Endodermal cell (in vitro differentiated cells): Measurements from ENCODE around the gene TJAP1. TPM values are rescaled to one million over a fixed set of nuclear protein-coding genes. Genes with fewer than 3 reads are reported as not detected.

ENCODE experiments used
- DNase-seq: peaks from one replicate; pipeline ENCODE4 v3.0.0-alpha.2; 2017
- H3K27ac ChIP-seq: 2 replicates; pipeline ENCODE4 v1.5.1; 2013; ENCODE audit warnings: mild to moderate bottlenecking, low read depth, low read length, moderate library complexity
- H3K27me3 ChIP-seq: 2 replicates; pipeline ENCODE4 v1.6.1; 2013; ENCODE audit warnings: mild to moderate bottlenecking, low read length, moderate library complexity; ENCODE audit not compliant: insufficient read depth, control insufficient read depth, poor library complexity, severe bottlenecking
- H3K36me3 ChIP-seq: 2 replicates; pipeline ENCODE4 v1.7.0; 2013; ENCODE audit warnings: mild to moderate bottlenecking, low read length, moderate library complexity; ENCODE audit not compliant: control insufficient read depth, insufficient read depth
- H3K4me1 ChIP-seq: one replicate; pipeline ENCODE4 v1.7.0; 2013; ENCODE audit warnings: low read length; ENCODE audit not compliant: control insufficient read depth, insufficient read depth
- H3K4me3 ChIP-seq: 2 replicates; pipeline ENCODE4 v1.5.1; 2013; ENCODE audit warnings: mild to moderate bottlenecking, low read length, moderate library complexity
- H3K9ac ChIP-seq: 2 replicates; pipeline ENCODE4 v1.6.1; 2013; ENCODE audit warnings: mild to moderate bottlenecking, low read length, moderate library complexity; ENCODE audit not compliant: poor library complexity, severe bottlenecking; ENCODE audit errors: extremely low read depth
- H3K9me3 ChIP-seq: 2 replicates; pipeline ENCODE4 v1.6.1; 2013; ENCODE audit warnings: mild to moderate bottlenecking, low read length, moderate library complexity; ENCODE audit not compliant: control insufficient read depth
- H3K27ac Mint-ChIP-seq: 2 replicates; pipeline ENCODE4 v1.8.0; 2020; ENCODE audit warnings: mixed read lengths
- H3K27me3 Mint-ChIP-seq: 2 replicates; pipeline ENCODE4 v1.8.0; 2021; ENCODE audit warnings: mild to moderate bottlenecking, mixed read lengths; ENCODE audit not compliant: insufficient read depth
- H3K36me3 Mint-ChIP-seq: 2 replicates; pipeline ENCODE4 v1.8.0; 2020; ENCODE audit warnings: low read depth, mixed read lengths
- H3K4me1 Mint-ChIP-seq: 2 replicates; pipeline ENCODE4 v1.8.0; 2020; ENCODE audit warnings: mixed read lengths
- H3K4me3 Mint-ChIP-seq: 2 replicates; pipeline ENCODE4 v1.8.0; 2020; ENCODE audit warnings: mild to moderate bottlenecking, moderate library complexity, mixed read lengths
- H3K9me3 Mint-ChIP-seq: 2 replicates; pipeline ENCODE4 v1.8.0; 2020; ENCODE audit warnings: mild to moderate bottlenecking, mixed read lengths
- CTCF ChIP-seq: fragments of 200-600 bp; sonication (generic); conservative IDR thresholded peaks from 2 replicates; pipeline ENCODE4 v1.5.0; 2021; ENCODE audit warnings: antibody characterized with exemption, mild to moderate bottlenecking
- WGBS, 2 experiments: methylation state at CpG; one replicate each; pipeline versions ENCODE4 v1.1.5 to v1.1.7; 2013; ENCODE audit warnings: missing lambda C conversion rate in 2 of 2, mixed read lengths in 1 of 2; ENCODE audit not compliant: insufficient coverage in 1 of 2, insufficient read length in 1 of 2; 5-methylcytosine and 5-hydroxymethylcytosine counted together
- long read RNA-seq, 4 experiments: library from polyadenylated mRNA in 2 of 4; library from RNA in 1 of 4; library from capped mRNA in 1 of 4; stranded (forward) in 3 of 4; unstranded in 1 of 4; transcript quantifications; one replicate each; pipeline ENCODE4 v2.0.0, GENCODE V29; 2020 to 2021; ENCODE audit warnings: inconsistent platforms in 1 of 4
- polyA plus RNA-seq, 2 experiments: library from polyadenylated mRNA; stranded (reverse); fragments of 50-300 nt; gene quantifications; one replicate each; pipeline ENCODE4 v1.2.3, GENCODE V29; 2013
- total RNA-seq, 2 donors: library from RNA; stranded (reverse); fragmentation: NEBNext Ultra II Directional in 1 of 2; extraction: Animal tissue kit (Norgen Biotek cat#: 25700) in 1 of 2; gene quantifications; 2 replicates in 1 of 2; 3 replicates in 1 of 2; pipeline ENCODE4 v1.2.1, GENCODE V29; 2021

Gene TJAP1
- total RNA-seq = 10 to 100 TPM; 44.3 to 50.2 TPM
- 42.1 TPM for polyA plus RNA-seq (2013, experiment 1 of 2)
- 33.3 TPM for polyA plus RNA-seq (2013, experiment 2 of 2)
- long read RNA-seq, experiment 1, partial matches to known transcripts = 5 of 11 reads
- long read RNA-seq, experiment 1, other reads (novel, unspliced or antisense) = 5 of 11 reads
- long read RNA-seq, experiment 2, transcript TJAP1-205 (10 exons, 2,665 nt) = major isoform, 17 of 51 reads
- long read RNA-seq, experiment 2, partial matches to known transcripts = 4 of 51 reads
- long read RNA-seq, experiment 2, other reads (novel, unspliced or antisense) = 28 of 51 reads
- long read RNA-seq, experiment 3, transcript TJAP1-201 (10 exons, 2,720 nt) = minor isoform, 6 of 125 reads
- long read RNA-seq, experiment 3, transcript TJAP1-205 (10 exons, 2,665 nt) = major isoform, 29 of 125 reads
- long read RNA-seq, experiment 3, partial matches to known transcripts = 6 of 125 reads
- long read RNA-seq, experiment 3, other reads (novel, unspliced or antisense) = 80 of 125 reads
- long read RNA-seq, experiment 4, partial matches to known transcripts = 1 of 7 reads
- long read RNA-seq, experiment 4, other reads (novel, unspliced or antisense) = 5 of 7 reads

GRCh38 chr6:43477235-43478007, at the start of gene TJAP1:
Gene TJAP1 (plus strand): TSS chr6:43477570. CDS start chr6:43499002, 21,432 bp downstream.
- H3K27ac ChIP-seq = peak within 1 kb of the TSS; percentile 60
- 5 to 27% methylated on average over 6 to 34 of the region's 34 CpGs for WGBS, 2 experiments
- H3K4me1 ChIP-seq = peaks cover 5% of the 10 kb centered on the region

GRCh38 chr6:43428112-43428570, 49.2 kb upstream of the TJAP1 start:
- TF ChIP-seq CTCF = no peak
- H3K4me1 Mint-ChIP-seq = peaks cover 10% of the 10 kb centered on the region
- WGBS, 2 experiments = 25 to 33% methylated on average over 9 to 12 of the region's 12 CpGs
- H3K9me3 ChIP-seq = peaks cover 12% of the 10 kb centered on the region
- no peaks in the 10 kb centered on the region for H3K4me1 ChIP-seq
- no peaks in the 10 kb centered on the region for H3K27me3 ChIP-seq
- peaks cover 10% of the 10 kb centered on the region for H3K36me3 Mint-ChIP-seq
- peaks cover 4% of the 10 kb centered on the region for H3K36me3 ChIP-seq
- peak overlapping the region; percentile 80 for H3K27ac ChIP-seq
- DNase-seq = no peak
- peak overlapping the region; percentile 87 for H3K4me3 Mint-ChIP-seq
- H3K4me3 ChIP-seq = peak overlapping the region; percentile 85
- no peaks in the 10 kb centered on the region for H3K27me3 Mint-ChIP-seq
- H3K27ac Mint-ChIP-seq = peak overlapping the region; percentile 98
- peak overlapping the region; percentile 77 for H3K9ac ChIP-seq
- peaks cover 26% of the 10 kb centered on the region for H3K9me3 Mint-ChIP-seq

More at GRCh38 chr6:43477235-43478007, at the start of gene TJAP1:
- H3K36me3 ChIP-seq = peaks cover 13% of the 10 kb centered on the region
- H3K4me3 ChIP-seq = peak within 1 kb of the TSS; percentile 88
- peaks cover 30% of the 10 kb centered on the region for H3K4me1 Mint-ChIP-seq
- peak within 1 kb of the TSS; percentile 91 for H3K27ac Mint-ChIP-seq
- H3K9ac ChIP-seq = peak within 1 kb of the TSS; percentile 87
- H3K36me3 Mint-ChIP-seq = peaks cover 9% of the 10 kb centered on the region
- no peaks in the 10 kb centered on the region for H3K9me3 Mint-ChIP-seq
- no peaks in the 10 kb centered on the region for H3K27me3 Mint-ChIP-seq
- peak; percentile 98 for DNase-seq
- no peaks in the 10 kb centered on the region for H3K9me3 ChIP-seq
- no peak for TF ChIP-seq CTCF
- peak within 1 kb of the TSS; percentile 83 for H3K4me3 Mint-ChIP-seq
- H3K27me3 ChIP-seq = no peaks in the 10 kb centered on the region

- Histone ChIP-seq H3K9ac (no peak overlapping the region), H3K4me1 (no peaks in the 10 kb centered on the region), H3K27ac (no peak overlapping the region), H3K27me3 (no peaks in the 10 kb centered on the region), H3K9me3 (peaks cover 12% of the 10 kb centered on the region), H3K4me3 (peak overlapping the region; percentile 85), H3K36me3 (peaks cover 10% of the 10 kb centered on the region)
- H3K36me3 Mint-ChIP-seq = peaks cover 10% of the 10 kb centered on the region
- H3K9me3 Mint-ChIP-seq = peaks cover 26% of the 10 kb centered on the region
- H3K27ac Mint-ChIP-seq = no peak overlapping the region
- H3K4me3 Mint-ChIP-seq = peak overlapping the region; percentile 87
- 91 to 94% methylated on average over 3 of the region's 3 CpGs for WGBS, 2 experiments
- no peak for DNase-seq
- TF ChIP-seq CTCF = no peak
- no peaks in the 10 kb centered on the region for H3K27me3 Mint-ChIP-seq
- H3K4me1 Mint-ChIP-seq = peaks cover 10% of the 10 kb centered on the region
Measured at GRCh38 chr6:43428874-43429273, 48.5 kb upstream of the TJAP1 start.
